Measurements from ENCODE around the gene PCDHB13. TPM values are rescaled to one million over a fixed set of nuclear protein-coding genes. Genes with fewer than 3 reads are reported as not detected.
"Not testable (repeated sequence)": the region's sequence is repeated elsewhere in the genome, so short reads cannot be mapped to it uniquely, and the experiment has no call there.

Gene PCDHB13
- total RNA-seq, 1 experiment from 2014 or later, result not detected

DNA sequence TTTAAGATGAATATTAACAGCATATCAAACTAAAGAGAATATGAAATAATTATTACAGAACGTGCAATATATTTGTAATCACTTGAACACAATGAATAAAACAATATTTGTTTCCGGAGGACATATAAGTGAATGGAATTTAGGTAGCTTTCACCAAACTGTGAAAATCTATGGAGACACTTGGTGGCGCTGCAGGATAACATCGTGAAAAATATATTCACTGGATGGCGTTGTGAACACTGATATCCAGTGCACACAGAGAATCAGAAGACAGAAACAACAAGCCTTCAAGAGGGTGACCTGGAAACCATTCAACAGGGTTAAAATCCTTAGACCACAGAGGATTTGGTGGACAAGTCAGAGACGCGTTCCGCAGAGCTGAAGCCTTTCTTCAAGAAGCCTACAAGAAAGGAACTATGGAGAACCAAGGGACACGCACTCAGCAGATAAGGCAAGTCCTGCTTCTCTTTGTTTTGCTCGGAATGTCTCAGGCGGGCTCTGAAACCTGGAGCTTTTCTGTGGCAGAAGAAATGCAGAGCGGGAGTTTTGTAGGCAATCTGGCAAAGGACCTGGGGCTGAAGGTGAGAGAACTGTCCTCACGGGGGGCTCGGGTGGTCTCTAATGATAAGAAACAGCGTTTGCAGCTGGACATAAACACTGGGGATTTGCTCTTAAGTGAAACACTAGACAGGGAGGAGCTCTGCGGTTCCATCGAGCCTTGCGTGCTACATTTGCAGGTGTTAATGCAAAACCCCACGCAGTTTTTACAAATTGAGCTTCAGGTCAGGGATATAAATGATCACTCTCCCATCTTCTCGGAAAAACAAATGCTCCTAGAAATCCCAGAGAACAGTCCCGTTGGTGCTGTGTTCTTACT, 14.1 kb upstream of the PCDHB13 start, which contains the start of gene PCDHB11:
PCDHB11 (plus strand) TSS at position 269 of the 877 bp plus-strand sequence; CDS start at position 417, 148 bp downstream.
- peak; percentile 51 for DNase-seq (ENCODE audit: low spot score)
- in situ Hi-C loops (cut with HindIII; ENCODE audit: low sequenced_read_pairs), result loop anchor here (25.0 kb wide), 1 partner anchor 363 kb away; no protein-coding TSS in a partner anchor

DNA sequence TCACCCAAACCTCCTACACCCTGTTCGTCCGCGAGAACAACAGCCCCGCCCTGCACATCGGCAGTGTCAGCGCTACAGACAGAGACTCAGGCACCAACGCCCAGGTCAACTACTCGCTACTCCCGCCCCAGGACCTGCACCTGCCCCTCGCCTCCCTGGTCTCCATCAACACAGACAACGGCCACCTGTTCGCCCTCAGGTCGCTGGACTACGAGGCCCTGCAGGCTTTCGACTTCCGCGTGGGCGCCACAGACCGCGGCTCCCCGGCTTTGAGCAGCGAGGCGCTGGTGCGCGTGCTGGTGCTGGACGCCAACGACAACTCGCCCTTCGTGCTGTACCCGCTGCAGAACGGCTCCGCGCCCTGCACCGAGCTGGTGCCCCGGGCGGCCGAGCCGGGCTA, 12.6 kb upstream of the PCDHB13 start:
- in situ Hi-C loops (cut with HindIII; ENCODE audit: low sequenced_read_pairs); DNase-seq (ENCODE audit: low spot score): not testable (repeated sequence)

DNA sequence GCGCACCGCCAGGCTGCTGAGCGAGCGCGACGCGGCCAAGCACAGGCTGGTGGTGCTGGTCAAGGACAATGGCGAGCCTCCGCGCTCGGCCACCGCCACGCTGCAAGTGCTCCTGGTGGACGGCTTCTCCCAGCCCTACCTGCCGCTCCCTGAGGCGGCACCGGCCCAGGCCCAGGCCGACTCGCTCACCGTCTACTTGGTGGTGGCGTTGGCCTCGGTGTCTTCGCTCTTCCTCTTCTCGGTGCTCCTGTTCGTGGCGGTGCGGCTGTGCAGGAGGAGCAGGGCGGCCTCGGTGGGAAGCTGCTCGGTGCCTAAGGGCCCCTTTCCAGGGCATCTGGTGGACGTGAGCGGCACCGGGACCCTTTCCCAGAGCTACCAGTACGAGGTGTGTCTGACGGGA, 12.1 kb upstream of the PCDHB13 start:
- in situ Hi-C loops (cut with HindIII; ENCODE audit: low sequenced_read_pairs); DNase-seq (ENCODE audit: low spot score): not testable (repeated sequence)

DNA sequence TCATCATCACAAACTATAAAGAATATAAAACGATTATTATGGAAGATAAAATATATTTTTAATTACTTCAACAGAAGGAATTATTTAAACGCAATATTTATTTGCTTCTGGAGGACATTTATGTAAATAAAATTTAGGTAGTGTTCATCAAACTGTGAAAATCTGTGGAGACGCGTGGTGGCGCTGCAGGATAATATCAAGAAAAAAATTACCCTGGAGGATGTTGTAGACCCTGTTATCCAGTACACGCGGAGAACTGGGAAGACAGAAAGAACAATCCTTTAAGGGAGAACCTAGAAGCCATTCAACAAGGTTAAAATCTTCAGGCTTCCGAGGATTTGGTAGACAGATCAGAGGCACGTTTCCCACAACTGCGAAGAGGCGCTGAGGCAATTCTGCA, 5.2 kb upstream of the PCDHB13 start, which contains the start of gene PCDHB12:
PCDHB12 (plus strand) TSS at position 242 of the 400 bp plus-strand sequence. CDS start 189 bp downstream, outside the sequence.
- in situ Hi-C loops (cut with HindIII; ENCODE audit: low sequenced_read_pairs), result no loop called here
- peak; percentile 55 for DNase-seq (ENCODE audit: low spot score)

DNA sequence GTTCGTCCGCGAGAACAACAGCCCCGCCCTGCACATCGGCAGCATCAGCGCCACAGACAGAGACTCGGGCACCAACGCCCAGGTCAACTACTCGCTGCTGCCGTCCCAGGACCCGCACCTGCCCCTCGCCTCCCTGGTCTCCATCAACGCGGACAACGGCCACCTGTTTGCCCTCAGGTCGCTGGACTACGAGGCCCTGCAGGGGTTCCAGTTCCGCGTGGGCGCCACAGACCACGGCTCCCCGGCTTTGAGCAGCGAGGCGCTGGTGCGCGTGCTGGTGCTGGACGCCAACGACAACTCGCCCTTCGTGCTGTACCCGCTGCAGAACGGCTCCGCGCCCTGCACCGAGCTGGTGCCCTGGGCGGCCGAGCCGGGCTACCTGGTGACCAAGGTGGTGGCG, 3.4 kb upstream of the PCDHB13 start:
- DNase-seq (ENCODE audit: low spot score), result not testable (repeated sequence)

DNA sequence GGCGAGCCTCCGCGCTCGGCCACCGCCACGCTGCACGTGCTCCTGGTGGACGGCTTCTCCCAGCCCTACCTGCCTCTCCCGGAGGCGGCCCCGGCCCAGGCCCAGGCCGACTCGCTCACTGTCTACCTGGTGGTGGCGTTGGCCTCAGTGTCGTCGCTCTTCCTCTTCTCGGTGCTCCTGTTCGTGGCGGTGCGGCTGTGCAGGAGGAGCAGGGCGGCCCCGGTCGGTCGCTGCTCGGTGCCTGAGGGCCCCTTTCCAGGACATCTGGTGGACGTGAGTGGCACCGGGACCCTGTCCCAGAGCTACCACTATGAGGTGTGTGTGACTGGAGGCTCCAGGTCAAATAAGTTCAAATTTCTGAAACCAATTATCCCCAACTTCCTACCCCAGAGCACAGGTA, 2.9 kb upstream of the PCDHB13 start:
- in situ Hi-C loops (cut with HindIII; ENCODE audit: low sequenced_read_pairs); DNase-seq (ENCODE audit: low spot score): not testable (repeated sequence)

More for the DNA sequence above, 3.4 kb upstream of the PCDHB13 start:
- in situ Hi-C loops (cut with HindIII; ENCODE audit: low sequenced_read_pairs), result not testable (repeated sequence)

DNA sequence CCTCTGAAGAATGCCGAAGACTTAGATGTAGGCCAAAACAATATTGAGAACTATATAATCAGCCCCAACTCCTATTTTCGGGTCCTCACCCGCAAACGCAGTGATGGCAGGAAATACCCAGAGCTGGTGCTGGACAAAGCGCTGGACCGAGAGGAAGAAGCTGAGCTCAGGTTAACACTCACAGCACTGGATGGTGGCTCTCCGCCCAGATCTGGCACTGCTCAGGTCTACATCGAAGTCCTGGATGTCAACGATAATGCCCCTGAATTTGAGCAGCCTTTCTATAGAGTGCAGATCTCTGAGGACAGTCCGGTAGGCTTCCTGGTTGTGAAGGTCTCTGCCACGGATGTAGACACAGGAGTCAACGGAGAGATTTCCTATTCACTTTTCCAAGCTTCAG, 864 bp downstream of the PCDHB13 start:
- DNase-seq (ENCODE audit: low spot score); in situ Hi-C loops (cut with HindIII; ENCODE audit: low sequenced_read_pairs): not testable (repeated sequence)

DNA sequence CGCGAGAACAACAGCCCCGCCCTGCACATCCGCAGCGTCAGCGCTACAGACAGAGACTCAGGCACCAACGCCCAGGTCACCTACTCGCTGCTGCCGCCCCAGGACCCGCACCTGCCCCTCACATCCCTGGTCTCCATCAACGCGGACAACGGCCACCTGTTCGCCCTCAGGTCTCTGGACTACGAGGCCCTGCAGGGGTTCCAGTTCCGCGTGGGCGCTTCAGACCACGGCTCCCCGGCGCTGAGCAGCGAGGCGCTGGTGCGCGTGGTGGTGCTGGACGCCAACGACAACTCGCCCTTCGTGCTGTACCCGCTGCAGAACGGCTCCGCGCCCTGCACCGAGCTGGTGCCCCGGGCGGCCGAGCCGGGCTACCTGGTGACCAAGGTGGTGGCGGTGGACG, 1.8 kb downstream of the PCDHB13 start:
- in situ Hi-C loops (cut with HindIII; ENCODE audit: low sequenced_read_pairs); DNase-seq (ENCODE audit: low spot score): not testable (repeated sequence)

DNA sequence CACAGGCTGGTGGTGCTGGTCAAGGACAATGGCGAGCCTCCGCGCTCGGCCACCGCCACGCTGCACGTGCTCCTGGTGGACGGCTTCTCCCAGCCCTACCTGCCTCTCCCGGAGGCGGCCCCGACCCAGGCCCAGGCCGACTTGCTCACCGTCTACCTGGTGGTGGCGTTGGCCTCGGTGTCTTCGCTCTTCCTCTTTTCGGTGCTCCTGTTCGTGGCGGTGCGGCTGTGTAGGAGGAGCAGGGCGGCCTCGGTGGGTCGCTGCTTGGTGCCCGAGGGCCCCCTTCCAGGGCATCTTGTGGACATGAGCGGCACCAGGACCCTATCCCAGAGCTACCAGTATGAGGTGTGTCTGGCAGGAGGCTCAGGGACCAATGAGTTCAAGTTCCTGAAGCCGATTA, 2.3 kb downstream of the PCDHB13 start:
- DNase-seq (ENCODE audit: low spot score); in situ Hi-C loops (cut with HindIII; ENCODE audit: low sequenced_read_pairs): not testable (repeated sequence)

DNA sequence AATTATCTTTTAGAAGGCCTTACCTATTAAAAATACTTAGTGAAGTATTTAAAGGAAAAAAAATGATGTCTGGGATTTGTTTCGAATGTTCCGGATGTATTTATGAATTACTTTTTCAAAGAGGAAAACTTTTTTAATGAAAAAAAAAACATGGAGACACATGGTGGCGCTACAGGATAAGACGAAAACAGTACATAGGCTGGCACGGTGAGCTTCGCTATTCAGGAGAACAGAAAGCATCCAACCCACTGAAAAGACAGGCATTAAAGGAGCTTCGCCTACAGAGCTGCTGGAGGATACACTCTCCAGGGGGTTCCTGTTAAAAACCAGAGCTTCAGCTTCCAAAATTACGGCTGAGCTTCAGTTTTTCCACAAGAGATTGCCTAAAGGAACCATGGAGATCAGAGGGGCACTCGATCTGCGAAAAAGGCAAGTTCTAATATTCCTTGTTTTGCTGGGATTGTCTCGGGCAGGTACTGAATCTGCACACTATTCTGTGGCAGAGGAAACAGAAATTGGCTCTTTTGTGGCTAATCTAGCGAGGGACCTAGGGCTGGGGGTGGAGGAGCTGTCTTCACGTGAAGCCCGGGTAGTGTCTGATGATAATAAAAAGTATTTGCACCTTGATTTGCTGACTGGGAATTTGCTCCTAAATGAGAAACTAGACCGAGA, 9.5 kb downstream of the PCDHB13 start, which contains the start of gene PCDHB14:
PCDHB14 (plus strand) TSS at position 232 of the 672 bp plus-strand sequence; CDS start at position 395, 163 bp downstream.
- DNase-seq (ENCODE audit: low spot score), result peak; percentile 58
- in situ Hi-C loops (cut with HindIII; ENCODE audit: low sequenced_read_pairs), result no loop called here

DNA sequence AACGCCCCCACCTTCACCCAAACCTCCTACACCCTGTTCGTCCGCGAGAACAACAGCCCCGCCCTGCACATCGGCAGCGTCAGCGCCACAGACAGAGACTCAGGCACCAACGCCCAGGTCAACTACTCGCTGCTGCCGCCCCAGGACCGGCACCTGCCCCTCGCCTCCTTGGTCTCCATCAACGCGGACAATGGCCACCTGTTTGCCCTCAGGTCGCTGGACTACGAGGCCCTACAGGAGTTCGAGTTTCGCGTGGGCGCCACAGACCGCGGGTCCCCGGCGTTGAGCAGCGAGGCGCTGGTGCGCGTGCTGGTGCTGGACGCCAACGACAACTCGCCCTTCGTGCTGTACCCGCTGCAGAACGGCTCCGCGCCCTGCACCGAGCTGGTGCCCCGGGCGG, 11.1 kb downstream of the PCDHB13 start:
- DNase-seq (ENCODE audit: low spot score); in situ Hi-C loops (cut with HindIII; ENCODE audit: low sequenced_read_pairs): not testable (repeated sequence)

DNA sequence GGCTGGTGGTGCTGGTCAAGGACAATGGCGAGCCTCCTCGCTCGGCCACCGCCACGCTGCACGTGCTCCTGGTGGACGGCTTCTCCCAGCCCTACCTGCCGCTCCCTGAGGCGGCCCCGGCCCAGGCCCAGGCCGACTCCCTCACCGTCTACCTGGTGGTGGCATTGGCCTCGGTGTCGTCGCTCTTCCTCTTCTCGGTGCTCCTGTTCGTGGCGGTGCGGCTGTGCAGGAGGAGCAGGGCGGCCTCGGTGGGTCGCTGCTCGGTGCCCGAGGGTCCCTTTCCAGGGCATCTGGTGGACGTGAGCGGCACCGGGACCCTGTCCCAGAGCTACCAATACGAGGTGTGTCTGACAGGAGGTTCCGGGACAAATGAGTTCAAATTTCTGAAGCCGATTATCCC, 11.7 kb downstream of the PCDHB13 start:
- DNase-seq (ENCODE audit: low spot score); in situ Hi-C loops (cut with HindIII; ENCODE audit: low sequenced_read_pairs): not testable (repeated sequence)

DNA sequence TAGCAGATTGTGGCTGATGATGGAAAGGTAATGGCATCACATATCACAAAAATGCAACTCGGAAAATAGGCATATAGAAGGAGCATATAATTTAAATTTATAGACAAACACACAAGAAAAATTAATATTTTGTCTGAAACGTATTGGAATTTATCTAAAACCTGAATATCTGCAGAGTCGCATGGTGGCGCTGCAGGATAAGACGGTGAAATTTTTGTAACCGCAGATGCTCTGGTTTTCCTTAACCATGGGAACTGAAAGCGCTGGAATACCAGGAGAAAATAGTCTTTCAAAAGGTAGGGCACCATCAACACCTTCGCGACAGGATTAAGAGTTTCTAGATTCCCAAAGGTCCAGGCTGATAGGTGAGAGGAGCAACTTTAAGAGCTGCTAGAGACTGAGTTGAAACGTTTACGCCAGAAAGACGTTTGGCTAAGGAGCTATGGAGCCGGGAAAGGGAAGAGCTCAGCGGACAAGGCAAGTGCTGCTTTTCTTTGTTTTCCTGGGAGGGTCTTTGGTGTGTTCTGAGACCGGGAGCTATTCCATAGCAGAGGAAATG, 20.5 kb downstream of the PCDHB13 start:
- in situ Hi-C loops (cut with HindIII; ENCODE audit: low sequenced_read_pairs), result no loop called here
- DNase-seq (ENCODE audit: low spot score), result peak; percentile 8

DNA sequence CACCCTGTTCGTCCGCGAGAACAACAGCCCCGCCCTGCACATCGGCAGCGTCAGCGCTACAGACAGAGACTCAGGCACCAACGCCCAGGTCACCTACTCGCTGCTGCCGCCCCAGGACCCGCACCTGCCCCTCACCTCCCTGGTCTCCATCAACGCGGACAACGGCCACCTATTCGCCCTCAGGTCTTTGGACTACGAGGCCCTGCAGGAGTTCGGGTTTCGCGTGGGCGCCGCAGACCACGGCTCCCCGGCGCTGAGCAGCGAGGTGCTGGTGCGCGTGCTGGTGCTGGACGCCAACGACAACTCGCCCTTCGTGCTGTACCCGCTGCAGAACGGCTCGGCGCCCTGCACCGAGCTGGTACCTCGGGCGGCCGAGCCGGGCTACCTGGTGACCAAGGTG, 22.2 kb downstream of the PCDHB13 start:
- DNase-seq (ENCODE audit: low spot score); in situ Hi-C loops (cut with HindIII; ENCODE audit: low sequenced_read_pairs): not testable (repeated sequence)

DNA sequence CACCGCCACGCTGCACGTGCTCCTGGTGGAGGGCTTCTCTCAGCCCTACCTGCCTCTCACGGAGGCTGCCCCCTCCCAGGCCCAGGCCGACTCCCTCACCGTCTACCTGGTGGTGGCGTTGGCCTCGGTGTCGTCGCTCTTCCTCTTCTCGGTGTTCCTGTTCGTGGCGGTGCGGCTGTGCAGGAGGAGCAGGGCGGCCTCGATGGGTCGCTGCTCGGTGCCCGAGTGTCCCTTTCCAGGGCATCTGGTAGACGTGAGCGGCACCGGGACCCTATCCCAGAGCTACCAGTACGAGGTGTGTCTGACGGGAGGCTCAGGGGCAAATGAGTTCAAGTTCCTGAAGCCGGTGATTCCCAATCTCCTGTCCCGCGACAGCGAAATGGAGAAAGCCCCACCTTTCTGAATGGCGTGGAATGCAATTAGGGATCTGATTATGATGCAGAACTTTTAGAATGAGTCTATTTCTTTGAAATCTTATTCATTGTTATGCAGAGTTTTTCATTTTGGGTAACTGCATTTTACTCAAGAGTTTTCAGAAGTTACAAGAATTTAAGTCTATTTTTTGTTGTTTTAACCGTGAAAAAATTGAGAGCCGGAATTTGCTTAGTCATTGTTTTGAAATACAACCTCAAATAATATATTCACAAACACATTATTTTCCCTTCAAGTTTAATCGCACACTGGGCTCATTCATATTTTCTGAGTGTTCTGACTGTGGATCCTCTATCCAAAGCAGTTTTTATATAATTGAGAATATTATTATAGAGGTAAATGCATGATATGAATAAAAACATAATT, 23.0 kb downstream of the PCDHB13 start:
- DNase-seq (ENCODE audit: low spot score), result no peak
- in situ Hi-C loops (cut with HindIII; ENCODE audit: low sequenced_read_pairs), result no loop called here

DNA sequence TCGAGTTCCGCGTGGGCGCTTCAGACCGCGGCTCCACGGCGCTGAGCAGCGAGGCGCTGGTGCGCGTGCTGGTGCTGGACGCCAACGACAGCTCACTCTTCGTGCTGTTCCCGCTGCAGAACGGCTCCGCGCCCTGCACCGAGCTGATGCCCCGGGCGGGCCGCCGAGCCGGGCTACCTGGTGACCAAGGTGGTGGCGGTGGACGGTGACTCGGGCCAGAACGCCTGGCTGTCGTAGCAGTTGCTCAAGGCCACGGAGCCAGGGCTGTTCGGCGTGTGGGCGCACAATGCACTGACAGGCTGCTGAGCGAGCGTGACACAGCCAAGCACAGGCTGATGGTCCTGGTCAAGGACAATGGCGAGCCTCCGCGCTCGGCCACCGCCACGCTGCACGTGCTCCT, 27.8 kb downstream of the PCDHB13 start:
- in situ Hi-C loops (cut with HindIII; ENCODE audit: low sequenced_read_pairs), result no loop called here
- DNase-seq (ENCODE audit: low spot score), result no peak

DNA sequence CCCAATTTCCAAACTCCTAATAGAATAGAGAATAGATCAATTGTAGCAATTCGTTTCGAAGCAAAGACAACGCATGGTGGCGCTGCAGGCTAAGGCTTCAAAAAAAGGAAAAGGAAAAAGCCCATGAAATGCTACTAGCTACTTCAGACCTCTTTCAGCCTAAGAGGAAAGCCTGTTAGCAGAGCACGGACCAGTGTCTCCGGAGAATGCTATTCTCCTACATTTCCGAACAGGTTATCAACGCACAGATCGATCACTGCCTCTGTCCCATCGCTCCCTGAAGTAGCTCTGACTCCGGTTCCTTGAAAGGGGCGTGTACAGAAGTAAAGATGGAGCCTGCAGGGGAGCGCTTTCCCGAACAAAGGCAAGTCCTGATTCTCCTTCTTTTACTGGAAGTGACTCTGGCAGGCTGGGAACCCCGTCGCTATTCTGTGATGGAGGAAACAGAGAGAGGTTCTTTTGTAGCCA, 31.6 kb downstream of the PCDHB13 start, which contains the start of gene PCDHB15:
PCDHB15 (plus strand) TSS at position 146 of the 468 bp plus-strand sequence; CDS start at position 330, 184 bp downstream.
- DNase-seq (ENCODE audit: low spot score), result peak; percentile 58
- in situ Hi-C loops (cut with HindIII; ENCODE audit: low sequenced_read_pairs), result no loop called here

DNA sequence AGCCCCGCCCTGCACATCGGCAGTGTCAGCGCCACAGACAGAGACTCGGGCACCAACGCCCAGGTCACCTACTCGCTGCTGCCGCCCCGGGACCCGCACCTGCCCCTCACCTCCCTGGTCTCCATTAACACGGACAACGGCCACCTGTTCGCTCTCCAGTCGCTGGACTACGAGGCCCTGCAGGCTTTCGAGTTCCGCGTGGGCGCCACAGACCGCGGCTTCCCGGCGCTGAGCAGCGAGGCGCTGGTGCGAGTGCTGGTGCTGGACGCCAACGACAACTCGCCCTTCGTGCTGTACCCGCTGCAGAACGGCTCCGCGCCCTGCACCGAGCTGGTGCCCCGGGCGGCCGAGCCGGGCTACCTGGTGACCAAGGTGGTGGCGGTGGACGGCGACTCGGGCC, 33.3 kb downstream of the PCDHB13 start:
- in situ Hi-C loops (cut with HindIII; ENCODE audit: low sequenced_read_pairs); DNase-seq (ENCODE audit: low spot score): not testable (repeated sequence)
